Urothelium cell line (cell line): ENCODE results near the gene GZF1.

Experiments used
- DNase-seq: peaks from one replicate; pipeline ENCODE4 v3.0.0; 2011; ENCODE audit warnings: low spot score, mixed read lengths
- FAIRE-seq: peaks from 2 replicates; lab custom pipeline; 2011; peaks lifted over from hg19 to GRCh38; lab: Jason Lieb, UNC

The GZF1 gene

DNA sequence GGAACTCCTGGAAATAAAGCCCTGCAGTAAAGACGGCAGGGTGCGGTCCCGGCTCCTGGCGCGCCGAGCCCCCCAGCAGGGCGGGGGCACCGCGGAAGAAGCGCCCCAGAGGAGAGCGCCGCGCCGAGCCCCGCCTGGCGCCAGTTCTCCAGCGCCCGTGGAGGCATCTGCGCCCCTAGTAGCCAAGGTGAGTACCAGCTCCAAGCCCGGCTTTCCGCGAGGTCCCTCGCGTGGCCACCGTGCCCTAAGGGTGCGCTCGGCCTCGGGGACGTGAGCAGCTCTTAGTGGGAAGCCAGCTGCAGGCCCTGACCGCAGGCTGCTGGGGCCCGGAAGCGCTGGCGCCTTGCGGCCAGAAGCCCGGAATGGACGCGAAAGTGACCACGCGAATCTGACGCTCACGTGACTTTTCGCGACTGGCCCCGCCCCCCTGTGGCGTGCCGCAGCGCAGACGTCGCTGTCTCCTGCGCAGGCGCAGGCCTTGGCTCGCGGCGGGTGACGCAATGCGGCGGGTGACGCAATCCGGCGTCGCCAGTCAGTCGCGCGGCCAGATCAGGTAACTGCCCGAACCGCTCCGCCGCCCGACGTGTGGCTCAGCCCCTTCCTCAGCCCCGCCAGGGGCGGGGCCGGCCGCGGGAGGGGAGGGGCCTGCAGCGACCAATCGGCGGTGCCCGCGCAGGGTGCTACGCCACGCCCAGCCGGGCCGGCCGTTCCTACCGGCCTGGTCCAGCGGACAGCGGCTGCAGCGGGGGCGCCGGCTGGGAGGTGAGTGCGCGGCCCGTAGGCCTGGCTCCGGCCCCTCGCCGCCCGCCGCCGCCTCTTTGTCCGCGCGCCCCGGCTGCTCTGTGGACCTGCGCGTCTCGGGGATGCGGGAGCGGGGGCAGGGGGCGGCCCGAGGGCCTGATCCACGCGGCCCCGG is at the start of gene GZF1:
TSS of gene GZF1 (plus strand) at position 707 of the 916 bp plus-strand sequence. CDS start 2,202 bp downstream, outside the sequence.
- FAIRE-seq: peak; percentile 82

DNA sequence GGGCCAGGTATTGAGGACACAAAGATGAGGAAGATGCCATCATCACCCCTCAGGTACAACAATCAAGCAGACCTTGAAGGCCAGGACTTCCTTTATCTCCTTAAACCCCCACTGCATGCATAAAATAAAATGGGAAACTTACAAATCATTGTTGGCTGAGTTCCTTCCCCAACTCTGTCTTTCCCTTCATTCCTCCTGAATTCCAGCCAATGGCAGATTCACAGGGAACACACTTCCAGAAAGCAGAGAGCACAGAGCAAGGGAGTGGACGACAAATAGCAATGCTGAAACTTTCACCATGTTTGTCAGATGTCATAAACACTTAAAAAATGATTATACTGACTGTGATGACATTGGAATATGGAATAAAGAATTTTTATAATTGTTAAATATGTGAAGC is 48.7 kb upstream of the GZF1 start:
- no peak for FAIRE-seq
- DNase-seq: no peak

More for the DNA sequence above, at the start of gene GZF1:
- peak; percentile 97 for DNase-seq

DNA sequence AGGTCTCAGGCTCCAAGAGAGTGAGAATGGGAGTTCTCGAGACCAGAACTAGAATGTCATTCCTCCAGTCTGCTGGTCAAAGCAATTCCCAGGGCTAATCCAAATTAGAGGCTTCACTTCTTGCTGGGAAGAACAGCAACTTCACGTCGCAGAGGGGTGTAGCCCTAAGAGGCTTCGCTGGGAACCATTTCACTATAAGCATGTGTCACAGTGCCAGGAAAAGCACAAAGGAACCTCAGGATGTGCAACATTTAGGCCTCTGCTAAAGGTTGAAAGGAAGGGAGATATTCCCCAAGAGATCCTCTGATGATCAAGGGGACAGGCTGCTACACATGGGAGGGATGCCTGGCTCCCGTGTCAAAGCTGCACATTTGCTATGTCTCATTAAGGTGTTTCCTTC is 47.3 kb upstream of the GZF1 start:
- FAIRE-seq: no peak

DNA sequence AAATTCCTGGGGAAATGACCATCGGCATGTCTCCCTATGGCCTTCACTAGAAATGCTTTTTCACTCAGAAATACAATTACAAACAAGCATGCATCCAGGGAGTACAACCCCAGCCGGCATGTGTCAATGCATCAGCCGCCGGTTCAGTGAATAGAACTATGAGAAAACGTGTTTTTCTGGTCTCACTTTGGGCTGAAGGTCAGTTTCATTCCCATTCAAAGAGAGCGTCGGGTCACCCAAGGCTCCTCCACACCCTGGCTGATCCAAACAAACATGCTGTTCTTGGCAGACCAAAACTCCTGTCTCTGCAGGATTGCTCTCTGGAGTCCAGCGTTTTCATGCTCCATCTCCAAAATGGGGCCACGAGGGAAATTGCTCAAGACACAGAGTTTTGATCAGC is 46.9 kb upstream of the GZF1 start:
- no peak for DNase-seq

More for the DNA sequence above, 47.3 kb upstream of the GZF1 start:
- no peak for DNase-seq

DNA sequence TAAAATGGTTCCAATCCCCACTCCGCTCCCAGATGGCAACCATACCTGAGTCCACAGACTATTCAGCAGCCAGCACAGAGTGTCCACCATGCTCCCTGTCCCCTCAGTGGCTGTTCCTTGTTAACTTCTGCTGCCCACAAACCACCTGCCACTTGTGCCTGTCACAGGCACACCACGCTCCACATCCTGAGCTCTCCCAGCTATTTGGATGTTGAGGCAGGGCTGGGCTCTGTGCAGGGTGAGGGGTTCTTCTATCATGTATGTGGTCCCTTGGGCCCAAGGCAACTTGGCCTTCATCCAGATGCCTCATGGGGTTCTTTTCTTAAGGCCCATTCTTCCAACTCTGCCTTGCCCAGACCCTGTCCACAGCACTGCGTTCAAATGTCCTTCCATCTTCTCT is 45.4 kb upstream of the GZF1 start:
- DNase-seq: no peak
- no peak for FAIRE-seq

More for the DNA sequence above, 46.9 kb upstream of the GZF1 start:
- no peak for FAIRE-seq

DNA sequence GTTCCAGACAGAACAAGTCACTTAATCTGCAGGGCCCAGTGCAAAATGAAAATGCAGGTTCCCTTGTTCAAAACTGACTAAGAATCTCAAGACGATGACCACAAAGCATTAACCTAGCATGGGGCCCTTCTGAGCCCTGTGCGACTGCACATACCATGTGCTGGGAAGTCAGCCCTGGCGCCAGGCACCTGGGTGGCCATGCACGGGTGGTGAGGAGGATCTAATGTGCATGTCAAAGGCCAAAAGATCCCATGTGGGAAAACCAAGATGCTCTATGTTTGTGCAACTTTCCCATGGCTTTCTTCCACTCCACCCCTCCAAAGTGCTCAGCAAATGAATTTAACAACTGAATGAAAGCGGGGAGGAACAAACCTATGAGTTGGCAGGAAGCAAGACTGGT is 44.9 kb upstream of the GZF1 start:
- FAIRE-seq: no peak

DNA sequence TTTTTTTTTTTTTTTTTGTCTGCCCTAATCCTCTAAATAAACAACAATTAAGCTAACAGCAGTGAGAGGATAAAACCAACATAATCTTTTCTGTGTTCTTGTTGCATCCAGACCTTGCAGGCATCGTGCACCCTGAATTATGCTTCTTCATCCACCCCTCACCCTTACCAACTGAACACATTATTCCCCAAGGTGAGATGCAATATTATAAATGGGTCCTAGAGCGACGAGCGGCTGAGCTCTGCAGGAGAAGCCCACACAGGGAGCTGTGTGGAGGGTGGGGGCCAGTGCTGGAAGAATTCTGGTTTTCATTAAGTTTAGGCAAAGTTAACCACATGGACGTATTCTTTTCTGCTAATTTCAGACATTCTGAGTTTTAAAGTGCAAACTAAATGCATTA is 43.6 kb upstream of the GZF1 start:
- DNase-seq (no peak), FAIRE-seq (no peak)

More for the DNA sequence above, 44.9 kb upstream of the GZF1 start:
- no peak for DNase-seq

DNA sequence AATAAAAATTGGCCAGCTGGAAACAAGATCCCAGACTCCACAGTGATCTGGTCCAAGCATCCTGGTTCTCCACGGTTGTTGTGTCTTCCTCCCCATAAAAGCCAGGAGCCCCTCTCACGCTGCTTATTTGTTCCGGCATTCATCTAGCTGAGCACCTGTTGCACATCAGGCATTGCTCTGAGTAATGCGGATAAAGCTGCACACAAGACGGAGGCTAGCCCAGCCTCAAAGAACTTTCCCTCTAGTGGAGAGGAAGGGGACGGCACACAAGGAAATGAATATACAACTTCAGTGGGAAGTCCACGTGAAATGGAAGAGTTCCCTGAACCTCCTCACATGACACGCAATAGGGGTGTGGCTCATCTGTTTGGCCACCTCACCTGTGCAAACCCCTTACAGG is 41.7 kb upstream of the GZF1 start:
- no peak for DNase-seq
- no peak for FAIRE-seq

DNA sequence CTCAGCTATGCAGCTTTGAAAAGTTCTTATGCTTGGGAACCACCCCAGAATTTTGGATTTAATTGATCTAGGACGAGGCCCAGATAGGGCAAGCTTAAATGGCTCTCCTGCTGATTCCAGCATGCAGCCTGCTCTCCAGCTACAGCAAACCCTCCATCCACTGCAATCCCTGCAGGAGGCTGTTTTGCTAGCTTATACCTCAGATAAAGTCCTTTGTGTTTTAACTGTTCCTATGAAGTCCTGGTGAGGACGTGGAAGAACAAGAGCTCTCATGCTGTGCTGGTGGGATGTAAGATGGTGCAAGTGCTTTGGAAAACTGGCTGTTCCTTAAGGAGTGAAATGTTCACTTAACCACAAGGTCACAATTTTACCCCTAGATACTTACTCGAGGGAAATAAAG is 36.9 kb upstream of the GZF1 start:
- no peak for FAIRE-seq
- DNase-seq: no peak

DNA sequence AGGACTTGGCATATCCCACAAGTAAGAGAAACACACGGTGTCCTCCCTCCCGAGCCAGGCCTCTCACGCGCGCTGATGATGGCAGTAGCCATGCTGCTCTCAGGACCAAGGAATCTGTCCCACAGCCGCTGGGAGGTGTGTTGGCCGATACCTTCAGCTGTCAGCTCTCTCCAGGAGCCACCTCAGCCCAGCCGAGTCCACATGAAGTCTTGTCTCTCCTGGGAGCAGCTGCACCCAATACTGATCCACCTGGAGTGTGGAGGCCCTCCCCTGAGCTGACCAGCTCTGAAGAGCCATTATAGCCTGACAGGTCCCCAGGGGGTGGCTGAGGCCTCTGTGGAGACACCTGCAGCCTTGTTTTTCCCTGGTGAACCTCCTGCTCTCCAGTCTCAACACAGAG is 35.2 kb upstream of the GZF1 start:
- DNase-seq (no peak), FAIRE-seq (no peak)

DNA sequence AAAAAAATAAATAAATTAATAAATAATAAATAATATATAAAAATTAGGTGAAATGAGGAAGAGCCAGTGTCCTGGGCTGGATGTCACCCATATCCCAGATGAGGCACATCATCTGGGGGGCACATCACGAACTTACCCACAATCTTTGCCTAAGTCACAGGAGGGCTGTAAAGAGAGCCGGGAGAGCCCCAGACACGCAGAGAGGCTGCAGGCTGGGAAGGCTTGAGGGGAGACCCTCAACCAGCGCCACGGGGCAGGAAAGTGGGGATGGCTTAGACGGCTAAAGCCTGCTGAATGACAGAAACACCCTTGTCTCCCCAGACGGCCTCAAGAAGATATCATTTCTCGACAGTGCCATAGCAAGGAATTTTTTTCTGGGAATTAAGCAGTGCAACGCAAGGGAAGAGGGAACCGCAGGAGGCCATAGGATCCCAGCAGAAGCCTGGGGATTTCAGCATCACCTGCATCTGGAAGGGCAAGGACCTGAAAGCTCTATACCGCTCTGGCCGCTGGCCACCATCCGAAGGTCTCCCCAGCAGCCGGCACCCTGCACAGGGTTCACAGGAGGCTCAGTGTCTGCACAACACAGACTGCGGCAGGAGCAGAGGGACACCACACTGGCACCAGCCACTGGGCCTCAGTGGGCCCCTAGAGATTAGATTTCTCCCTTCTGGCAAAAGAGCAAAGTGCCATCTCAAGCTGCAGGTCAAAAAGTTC is 34.2 kb upstream of the GZF1 start:
- FAIRE-seq (no peak), DNase-seq (no peak)

DNA sequence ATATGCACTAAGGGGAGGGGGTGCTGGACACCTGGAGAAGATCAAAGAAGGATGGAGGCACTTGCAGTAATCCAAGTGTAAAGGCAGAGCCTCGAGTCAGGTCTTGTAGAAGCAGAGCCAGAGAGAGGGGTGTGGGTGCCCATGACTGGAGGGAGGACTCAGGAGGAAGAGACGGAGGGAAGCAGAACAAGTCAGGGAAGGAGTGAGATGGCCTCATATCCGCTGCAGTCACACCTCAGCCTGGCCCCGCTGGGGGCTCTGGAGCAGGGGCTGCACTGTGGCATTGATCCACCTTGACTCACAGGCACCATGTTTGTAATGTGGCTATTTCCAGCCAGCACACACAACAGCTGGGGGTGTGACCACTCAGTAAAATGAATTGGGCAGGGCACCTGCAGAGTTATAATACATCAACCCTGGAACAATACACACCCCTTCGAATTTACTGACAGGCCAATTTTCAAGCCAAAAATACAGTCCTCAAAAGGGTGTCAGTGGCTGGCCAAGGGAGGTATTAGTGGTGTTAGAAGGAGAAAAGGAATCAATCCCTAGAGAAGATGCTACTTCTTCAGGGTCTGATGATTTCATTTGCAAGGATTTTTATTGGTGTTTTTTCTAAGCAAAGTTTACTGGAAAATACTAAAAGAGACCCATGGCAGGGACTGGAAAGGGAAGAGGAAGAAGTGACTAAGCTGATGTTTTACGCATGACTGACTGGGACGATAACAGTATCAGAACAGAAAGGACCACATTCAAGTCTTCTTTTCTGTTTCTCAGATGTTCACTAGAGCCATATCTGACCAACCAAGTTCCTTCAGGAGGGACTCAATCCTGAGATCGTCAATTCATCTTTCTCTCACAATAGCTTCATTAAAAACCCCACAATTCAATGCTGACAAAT is 30.3 kb upstream of the GZF1 start:
- no peak for FAIRE-seq
- DNase-seq: no peak

DNA sequence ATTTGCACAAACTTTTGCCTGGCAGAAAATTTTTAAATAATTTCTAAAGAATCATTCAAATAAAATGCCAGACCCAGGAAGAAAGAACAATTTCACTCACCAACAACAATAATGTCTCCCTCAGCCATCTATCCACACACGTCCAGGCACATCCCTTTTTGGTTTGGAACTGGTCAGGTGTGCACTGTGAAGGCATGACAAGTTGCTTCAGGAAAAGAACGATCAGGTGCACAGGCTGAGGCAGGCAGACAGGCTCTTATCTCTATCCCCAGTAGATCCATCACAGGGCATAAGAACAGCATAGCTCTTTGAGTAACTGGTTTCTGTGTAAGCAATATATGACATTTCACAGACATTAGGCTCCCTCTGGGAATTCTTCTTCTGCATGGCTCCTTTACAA is 29.5 kb upstream of the GZF1 start:
- no peak for DNase-seq
- no peak for FAIRE-seq

DNA sequence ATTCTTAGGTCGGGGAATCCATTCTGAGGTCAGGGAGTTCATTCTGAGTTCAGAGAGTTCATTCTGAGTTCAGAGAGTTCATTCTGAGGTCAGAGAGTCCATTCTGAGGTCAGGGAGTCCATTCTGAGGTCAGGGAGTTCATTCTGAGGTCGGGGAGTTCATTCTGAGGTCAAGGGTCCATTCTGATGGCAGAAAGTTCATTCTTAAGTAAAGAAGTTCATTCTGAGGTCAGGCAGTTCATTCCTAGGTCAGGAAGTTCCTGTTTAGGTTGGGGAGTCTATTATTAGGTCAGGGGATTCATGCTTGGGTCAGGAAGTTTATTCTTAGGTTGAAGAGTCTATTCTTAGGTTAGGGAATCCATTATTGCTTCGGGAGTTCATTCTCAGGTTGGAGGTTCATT is 27.9 kb upstream of the GZF1 start:
- FAIRE-seq (no peak), DNase-seq (no peak)

DNA sequence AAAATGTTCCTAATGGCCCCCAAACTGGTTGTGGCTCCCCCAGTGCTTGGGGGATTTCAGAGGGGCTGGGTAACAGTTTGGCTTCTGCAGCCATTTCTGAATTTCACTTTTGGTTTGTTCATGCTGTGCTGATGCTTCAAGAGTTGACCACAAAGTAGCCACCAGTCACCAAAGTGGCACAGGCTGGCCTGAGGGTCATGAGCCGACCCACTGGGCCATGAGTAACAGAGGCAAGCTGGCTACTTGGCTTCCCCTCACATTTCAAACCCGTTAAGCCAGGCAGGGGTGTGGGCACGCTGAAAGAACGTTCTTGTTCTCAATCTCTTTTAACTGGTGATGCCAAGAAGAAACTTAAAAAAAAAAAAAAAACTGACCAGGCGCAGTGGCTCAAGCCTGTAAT is 26.5 kb upstream of the GZF1 start:
- FAIRE-seq: no peak
- no peak for DNase-seq

DNA sequence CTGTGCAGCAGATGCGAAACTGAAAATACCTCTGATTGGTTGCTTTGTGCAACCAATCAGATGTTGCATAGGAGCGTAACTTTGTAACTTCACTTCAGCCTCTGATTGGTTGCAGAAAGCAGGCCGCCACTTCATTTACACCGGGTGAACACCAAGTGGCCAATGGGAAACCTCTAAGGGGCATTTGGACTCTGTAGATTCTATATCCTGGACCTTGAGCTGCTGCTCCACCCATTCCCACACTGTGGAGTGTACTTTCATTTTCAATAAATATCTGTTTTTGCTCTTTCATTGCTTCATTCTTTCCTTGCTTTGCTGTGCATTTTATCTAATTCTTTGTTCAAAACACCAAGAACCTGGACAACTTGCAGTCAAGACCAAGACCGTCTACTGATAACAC is 25.5 kb upstream of the GZF1 start:
- DNase-seq (no peak), FAIRE-seq (no peak)

DNA sequence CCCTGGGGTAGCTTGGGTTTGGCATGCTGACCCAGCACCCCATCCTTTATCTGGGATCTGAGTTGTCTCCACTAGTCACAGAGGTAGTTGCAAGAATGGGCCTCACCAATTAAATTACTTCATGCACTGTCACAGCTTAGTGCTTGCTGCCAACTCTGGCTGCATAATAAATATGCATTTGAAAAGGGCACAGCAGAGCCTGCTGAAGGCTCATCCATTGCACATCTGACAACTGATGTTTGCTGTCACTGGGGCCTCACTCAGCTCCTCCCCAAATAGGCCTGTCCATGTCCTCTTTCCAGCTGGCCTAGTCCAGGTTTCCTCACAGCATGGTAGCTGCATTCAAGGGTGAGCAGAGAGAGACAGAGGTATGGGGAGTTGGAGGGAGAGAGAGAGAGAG is 24.7 kb upstream of the GZF1 start:
- no peak for FAIRE-seq

DNA sequence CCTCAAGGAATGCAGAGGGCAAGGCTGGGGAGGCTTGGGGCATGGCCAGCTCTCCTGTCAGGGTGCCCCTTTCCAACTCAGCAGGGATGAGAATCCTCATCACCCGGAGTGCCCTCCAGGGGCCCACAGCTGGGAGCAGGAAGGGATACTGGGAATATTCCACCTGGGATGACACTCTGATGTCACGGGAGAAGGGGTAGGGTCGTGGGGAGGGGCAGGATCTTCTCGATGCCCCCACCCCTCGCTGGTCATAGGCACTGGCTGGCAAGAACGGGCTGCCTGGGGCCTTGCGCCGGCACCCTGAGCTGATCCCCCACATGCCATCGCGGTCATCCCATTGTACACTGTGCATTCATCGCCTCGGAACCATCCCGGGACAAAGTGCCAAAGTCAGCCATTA is 22.0 kb upstream of the GZF1 start:
- FAIRE-seq: no peak
- DNase-seq: no peak

More for the DNA sequence above, 24.7 kb upstream of the GZF1 start:
- no peak for DNase-seq

DNA sequence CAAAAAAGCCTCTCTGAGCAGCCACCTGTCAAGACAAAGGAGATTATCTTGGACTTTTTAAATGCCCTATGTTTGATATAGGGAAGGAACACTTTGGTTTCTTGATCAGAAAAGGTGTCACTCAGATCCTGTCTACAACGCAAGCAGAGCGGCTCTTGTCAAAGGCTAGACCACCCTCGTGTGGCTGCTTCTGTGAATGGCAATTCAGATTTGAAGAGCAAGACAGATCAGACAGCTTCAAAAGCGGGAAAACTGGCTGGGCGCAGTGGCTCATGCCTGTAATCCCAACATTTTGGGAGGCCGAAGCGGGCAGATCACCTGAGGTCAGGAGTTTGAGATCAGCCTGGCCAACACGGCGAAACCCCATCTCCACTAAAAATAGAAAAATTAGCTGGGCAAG is 21.5 kb upstream of the GZF1 start:
- peak; percentile 63 for DNase-seq

DNA sequence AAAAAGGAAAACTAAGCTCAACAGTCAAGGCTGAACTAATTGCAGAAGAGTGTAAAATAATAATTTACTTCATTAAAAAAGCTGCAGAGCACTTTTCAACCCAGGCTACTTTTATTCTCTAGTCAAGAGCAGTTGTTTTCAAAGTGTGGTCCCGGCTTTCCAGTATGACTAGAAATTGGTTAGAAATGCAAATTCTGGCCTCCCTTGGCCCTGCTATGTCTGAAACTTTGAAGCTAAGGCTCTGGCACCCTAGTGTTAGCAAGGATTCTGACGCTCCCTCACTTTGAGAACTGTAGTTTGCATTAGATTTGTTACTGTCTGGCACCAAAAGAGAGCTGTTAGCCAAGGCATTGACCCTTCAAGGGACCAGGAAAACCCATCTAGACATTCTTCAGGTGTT is 20.9 kb upstream of the GZF1 start:
- DNase-seq (no peak), FAIRE-seq (no peak)

More for the DNA sequence above, 21.5 kb upstream of the GZF1 start:
- FAIRE-seq: no peak

DNA sequence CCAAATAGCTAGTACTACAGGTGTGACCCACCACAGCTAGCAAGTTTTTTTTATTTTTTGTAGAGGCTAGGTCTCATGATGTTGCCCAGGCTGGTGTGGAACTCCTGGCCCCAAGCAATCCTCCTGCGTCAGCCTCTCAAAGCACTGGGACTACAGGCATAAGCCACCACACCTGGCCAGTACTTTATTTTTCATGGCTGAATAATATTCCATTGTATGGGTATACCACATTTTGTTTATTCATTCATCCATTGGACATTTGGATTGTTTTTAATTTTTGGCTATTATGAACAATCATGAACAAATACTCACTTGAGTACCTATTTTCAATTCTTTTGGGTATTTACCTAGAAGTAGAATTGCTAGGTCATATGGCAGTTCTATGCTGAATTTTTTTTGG is 18.4 kb upstream of the GZF1 start:
- no peak for FAIRE-seq

More for the DNA sequence above, 18.4 kb upstream of the GZF1 start:
- no peak for DNase-seq
